SK-N-DZ (cell line): Measurements from ENCODE around the gene MTMR6. TPM values are rescaled to one million over a fixed set of nuclear protein-coding genes. Genes with fewer than 3 reads are reported as not detected.
A peak's percentile ranks its signal among the peaks of the same experiment; 100 is the strongest.
"Not testable (repeated sequence)": the region's sequence is repeated elsewhere in the genome, so short reads cannot be mapped to it uniquely, and the experiment has no call there.

Experiments used
- DNase-seq: peaks from one replicate; pipeline ENCODE4 v3.0.0-alpha.2; 2015; ENCODE audit warnings: low spot score
- polyA plus RNA-seq, 2 experiments: library from polyadenylated mRNA; depleted of rRNA; stranded (reverse); fragments of >200 nt; gene quantifications; 2 replicates each; pipeline ENCODE4 v1.2.3, GENCODE V29; 2014

MTMR6 gene
- 25.1 and 25.8 TPM in 2 replicates for polyA plus RNA-seq (2014; cell fraction: cytosol; rRNA removed)
- polyA plus RNA-seq (2014; cell fraction: nucleus; rRNA removed), result 11.9 and 15.0 TPM in 2 replicates

DNA sequence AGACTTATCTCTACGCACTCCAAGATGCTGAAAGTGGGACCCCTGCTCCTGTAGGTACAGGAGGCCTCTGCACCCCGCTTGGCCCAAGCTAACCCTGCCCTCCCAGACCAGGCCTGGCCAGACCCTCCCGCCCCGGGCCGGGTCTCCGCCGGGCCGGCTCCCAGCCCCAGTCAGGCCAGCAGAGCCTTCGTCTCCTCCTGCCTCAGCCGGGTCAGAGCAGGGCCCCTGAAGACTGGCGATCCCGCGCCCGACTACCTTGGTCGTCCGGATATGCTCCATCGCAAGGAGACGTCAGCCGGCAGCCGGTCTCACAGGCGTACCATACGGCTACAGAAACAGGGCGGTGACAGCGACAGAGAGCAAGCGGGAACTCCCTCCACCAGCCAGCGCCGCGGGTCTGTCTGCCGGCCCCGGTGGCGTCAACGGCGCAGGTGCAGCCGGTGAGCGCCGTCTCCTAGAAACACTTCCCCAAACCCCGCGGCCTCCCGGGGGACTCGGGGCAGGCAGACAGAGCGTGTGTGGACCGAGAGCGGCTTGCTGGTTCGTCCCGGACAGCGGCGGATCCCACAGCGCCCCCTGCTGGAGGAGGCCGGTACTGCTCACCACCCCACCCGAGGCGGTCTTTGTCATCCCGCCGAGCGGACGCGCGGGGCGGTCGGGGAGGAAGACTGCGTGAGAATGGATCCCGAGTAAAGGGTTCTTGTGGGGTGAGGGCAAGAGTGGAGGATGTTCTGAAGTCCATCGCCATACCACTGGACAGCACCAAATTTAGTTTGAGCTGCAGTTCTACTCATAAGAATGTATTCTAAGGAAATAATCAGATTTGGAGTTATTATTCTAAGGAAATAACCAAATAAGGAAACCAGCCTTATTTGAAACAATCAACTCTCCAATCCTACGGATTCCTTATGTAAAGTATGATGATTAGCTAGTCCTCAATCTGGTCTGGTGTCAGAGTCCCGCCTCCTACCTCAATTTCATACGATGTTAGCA lies at the start of gene MTMR6:
Gene MTMR6 (minus strand): TSS at position 520 of the 993 bp plus-strand sequence. CDS start 241 bp downstream, at position 279.
- DNase-seq, result peak; percentile 87

DNA sequence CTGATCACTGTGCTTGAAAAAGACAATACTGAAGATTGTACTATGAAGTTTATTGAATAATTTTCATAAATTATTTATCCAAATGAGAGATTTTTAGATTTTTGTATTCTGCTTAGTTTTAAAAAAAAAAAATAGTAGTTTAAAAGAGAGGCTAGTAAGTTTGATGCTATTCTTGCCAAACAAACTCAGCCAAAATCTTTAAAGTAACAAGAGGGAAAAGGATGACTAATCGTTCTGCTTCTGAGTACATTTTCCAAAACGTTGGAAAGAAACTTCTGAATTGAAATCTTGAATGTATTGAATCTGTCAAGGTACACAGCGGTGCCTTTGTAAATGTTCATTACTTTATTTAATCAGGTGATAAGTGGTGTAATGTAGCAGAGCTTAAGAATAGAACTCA lies 48.6 kb upstream of the MTMR6 start:
- no peak for DNase-seq

DNA sequence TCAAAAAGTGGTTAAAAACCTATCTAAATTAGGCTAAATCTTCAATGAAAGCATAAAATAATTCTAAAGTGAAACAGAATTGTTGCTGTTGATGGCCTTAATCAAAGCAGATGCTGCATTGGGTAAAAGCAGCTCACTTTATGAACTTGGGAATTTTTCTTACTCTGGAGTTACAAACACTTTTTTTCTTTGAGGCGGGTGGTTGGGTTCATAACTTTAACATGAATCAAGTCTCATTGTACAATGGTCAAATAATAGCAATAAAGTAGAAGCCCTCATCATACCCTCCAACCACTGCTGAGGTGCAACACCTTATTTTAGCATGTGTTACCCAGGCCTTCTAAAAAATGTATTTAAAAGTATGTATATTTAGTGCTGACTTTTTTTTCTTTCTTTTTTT lies 43.3 kb upstream of the MTMR6 start:
- DNase-seq, result no peak

DNA sequence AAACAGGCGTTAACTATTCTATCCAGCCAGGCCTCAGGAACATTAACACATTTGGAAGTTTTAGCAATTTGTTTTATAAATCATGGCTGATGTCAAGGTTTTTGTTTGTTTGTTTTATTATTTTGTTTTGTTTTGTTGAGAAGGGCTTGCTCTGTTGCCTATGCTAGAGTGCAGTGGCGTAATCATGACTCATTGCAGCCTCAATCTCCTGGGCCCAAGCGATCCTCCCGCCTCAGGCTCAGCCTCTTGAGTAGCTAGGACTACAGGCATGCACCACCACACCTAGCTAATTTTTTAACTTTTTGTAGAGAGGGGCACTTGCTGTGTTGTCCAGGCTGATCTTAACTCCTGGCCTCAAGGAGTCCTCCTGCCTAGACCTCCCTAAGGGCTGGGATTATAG lies 42.4 kb upstream of the MTMR6 start:
- no peak for DNase-seq

DNA sequence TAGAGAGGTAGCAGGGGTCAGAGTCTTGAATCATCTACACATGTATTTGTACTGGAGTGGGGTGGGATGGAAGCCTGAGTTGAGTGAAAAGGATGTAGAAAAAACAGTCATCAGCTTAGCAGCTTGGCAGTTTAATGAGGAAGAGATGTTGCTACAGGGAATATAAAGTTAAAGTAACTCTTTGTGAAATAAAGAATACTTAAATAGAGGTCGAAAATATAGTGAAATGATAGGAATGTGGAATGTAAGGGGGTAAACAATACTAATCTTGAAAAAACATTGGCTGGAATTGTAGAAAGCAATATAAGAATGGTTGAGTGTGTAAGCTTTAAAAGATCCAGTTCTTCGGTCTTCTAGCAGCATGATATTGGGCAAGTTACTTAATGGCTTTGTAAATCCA lies 36.8 kb upstream of the MTMR6 start:
- no peak for DNase-seq

DNA sequence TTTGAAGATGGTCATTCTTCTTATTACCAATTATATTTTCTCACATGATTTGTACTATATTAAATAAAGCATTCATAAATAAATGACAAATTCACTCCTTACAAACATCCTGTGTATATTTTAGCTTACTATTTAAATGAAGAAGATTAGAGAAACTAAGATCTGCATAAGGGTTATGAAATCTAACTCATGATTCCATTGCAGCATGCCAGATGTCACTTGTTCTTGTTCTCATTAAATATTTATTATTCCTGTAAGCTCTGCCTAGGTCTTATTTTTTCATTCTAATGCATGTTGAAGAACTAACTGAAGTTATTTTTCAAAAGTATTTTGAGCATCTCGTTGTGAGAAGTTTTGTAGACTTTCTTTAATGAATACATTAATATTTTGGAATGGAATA lies 32.5 kb upstream of the MTMR6 start:
- DNase-seq, result no peak

GRCh38 chr13:25318946-25319345 lies 31.7 kb upstream of the MTMR6 start:
- DNase-seq, result not testable (repeated sequence)

GRCh38 chr13:25310891-25311290 lies 23.6 kb upstream of the MTMR6 start:
- no peak for DNase-seq

GRCh38 chr13:25306671-25307464 lies 19.6 kb upstream of the MTMR6 start:
- no peak for DNase-seq

DNA sequence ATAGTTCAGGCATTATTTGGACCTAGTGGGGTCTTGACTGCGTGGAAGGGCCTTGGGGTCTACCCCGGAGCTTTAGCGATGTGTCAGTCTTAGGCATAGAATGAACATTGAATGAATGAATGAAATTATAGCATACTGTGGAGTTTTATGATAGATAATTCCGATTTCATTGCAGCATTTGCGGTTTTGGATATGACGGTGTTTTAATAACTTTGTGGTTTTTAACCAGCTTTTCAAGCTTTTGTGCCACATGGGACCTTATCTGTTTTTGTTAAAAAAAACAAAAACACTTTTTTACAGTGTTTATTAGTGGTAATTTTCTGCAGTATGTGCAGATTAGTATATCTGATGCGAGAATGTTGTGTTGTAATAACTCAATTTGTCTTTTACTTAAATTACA lies 14.8 kb upstream of the MTMR6 start:
- DNase-seq, result no peak

GRCh38 chr13:25301347-25302113 lies 14.2 kb upstream of the MTMR6 start, which contains the start of gene NUP58:
TSS of gene NUP58 (plus strand) at chr13:25301625. CDS start at chr13:25301774, 149 bp downstream.
- DNase-seq, result peak; percentile 92

- DNase-seq, result no peak
Measured at GRCh38 chr13:25300861-25301346, 13.6 kb upstream of the MTMR6 start.

GRCh38 chr13:25295701-25296100 lies 8.4 kb upstream of the MTMR6 start:
- DNase-seq, result no peak

DNA sequence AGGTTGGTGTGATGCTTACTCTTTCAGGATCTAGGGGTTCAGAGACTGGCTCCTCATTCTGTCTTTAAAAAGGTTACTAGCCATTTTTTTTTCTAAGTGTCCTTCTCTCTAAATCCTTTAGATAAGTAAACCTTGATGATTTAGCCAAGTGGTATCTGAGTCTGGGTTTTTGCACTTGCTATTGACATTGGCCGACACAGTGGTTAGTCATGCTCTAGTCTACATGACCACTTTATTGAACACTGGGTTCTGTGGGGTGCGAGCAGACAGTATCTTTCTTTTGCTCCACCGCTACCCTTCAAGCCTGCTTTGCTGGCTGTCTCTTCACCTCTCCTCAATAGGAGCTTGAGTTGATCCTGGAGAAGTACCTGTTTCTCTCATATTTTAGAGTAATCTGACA lies 7.9 kb upstream of the MTMR6 start:
- no peak for DNase-seq

GRCh38 chr13:25292301-25292700 lies 5.0 kb upstream of the MTMR6 start:
- DNase-seq, result peak; percentile 50

- DNase-seq, result no peak
Measured at GRCh38 chr13:25291691-25292090, 4.4 kb upstream of the MTMR6 start.

GRCh38 chr13:25288966-25289365 lies 1.7 kb upstream of the MTMR6 start:
- DNase-seq, result no peak

- DNase-seq, result peak; percentile 22
Measured at GRCh38 chr13:25286308-25286968, 850 bp downstream of the MTMR6 start.

DNA sequence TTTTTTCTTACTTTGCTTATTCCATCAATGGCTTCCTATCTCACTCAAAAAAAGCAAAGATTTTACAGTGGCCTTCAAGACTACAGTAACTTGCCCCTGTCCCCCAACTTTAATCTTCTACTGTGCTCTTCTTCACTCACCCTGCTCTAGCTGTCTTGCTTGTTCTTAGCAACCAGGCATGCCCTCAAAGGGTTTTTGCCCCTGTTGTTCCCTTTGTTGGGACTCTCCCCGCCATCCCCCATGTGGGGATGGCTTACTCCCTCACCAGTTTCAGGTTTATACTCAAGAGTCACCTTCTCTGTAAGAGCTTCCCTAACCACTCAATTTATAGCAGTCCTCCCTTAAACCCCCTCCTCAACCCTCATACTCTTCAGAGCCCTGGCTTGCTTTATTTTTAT lies 5.4 kb downstream of the MTMR6 start:
- DNase-seq, result no peak

GRCh38 chr13:25281193-25281934 lies 5.9 kb downstream of the MTMR6 start:
- no peak for DNase-seq
